Measurements from ENCODE around the gene RBM47. TPM values are rescaled to one million over a fixed set of nuclear protein-coding genes. Genes with fewer than 3 reads are reported as not detected.
A peak's percentile ranks its signal among the peaks of the same experiment; 100 is the strongest.

Gene RBM47
- total and polyA plus RNA-seq, 2 of the 4 experiments (the other 2 are of a cell fraction) = 0.44 to 1.1 TPM

GRCh38 chr4:40586729-40587128, 42.9 kb downstream of the RBM47 start:
- DNase-seq = no peak
- ATAC-seq (ENCODE audit: low read depth) = no peak
- Histone ChIP-seq H4K5ac (ENCODE audit: low read depth, low read length) (no peak overlapping the region), H3K56ac (ENCODE audit: extremely low read depth, insufficient read depth, low read length) (no peak overlapping the region), H3K27me3 (ENCODE audit: control insufficient read depth, insufficient read depth, low read length) (no peaks in the 10 kb centered on the region), H3K14ac (replicated peaks; ENCODE audit: low read depth, low read length) (peak overlapping the region; percentile 43; the same call in 1 of the 2 replicates), H2AFZ (replicated peaks; ENCODE audit: low read length, poor library complexity) (peak overlapping the region; percentile 77), H3K4me2 (ENCODE audit: low read depth, low read length) (no peak overlapping the region), H4K8ac (ENCODE audit: low read depth in 2 of 2, low read length in 2 of 2) (peak overlapping the region in 1 of 2 experiments; percentile 48; a peak in 1 of 4 replicates), H4K91ac (ENCODE audit: insufficient read depth, low read depth, low read length) (no peak overlapping the region; the same call in 1 of the 2 replicates), H2BK120ac (ENCODE audit: low read depth, low read length) (peak overlapping the region; percentile 82; the same call in 1 of the 2 replicates), H3K9me3 (ENCODE audit: control insufficient read depth, insufficient read depth, low read length) (no peaks in the 10 kb centered on the region), H3K27ac (ENCODE audit: insufficient read depth, low read length) (no peak overlapping the region), H3K79me1 (ENCODE audit: low read depth in 1 of 2, low read length in 2 of 2) (no peaks in the 10 kb centered on the region), H3K36me3 (ENCODE audit: control insufficient read depth, insufficient read depth, low read length) (no peaks in the 10 kb centered on the region), H4K20me1 (ENCODE audit: insufficient read depth, low read length) (no peaks in the 10 kb centered on the region), H3K4ac (ENCODE audit: low read depth, low read length) (peak overlapping the region; percentile 29), H2AK5ac (ENCODE audit: low read depth, low read length) (peak overlapping the region; percentile 79), H3K9ac (ENCODE audit: low read depth, low read length) (no peak overlapping the region), H3K4me3 (ENCODE audit: insufficient read depth, low read depth, low read length) (no peak overlapping the region), H3K4me1 (ENCODE audit: control insufficient read depth, insufficient read depth, low read length) (peaks cover 12% of the 10 kb centered on the region), H3K18ac (ENCODE audit: low read depth, low read length) (peak overlapping the region; percentile 2; the same call in 1 of the 2 replicates), H2BK15ac (ENCODE audit: low read depth, low read length) (peak overlapping the region; percentile 35; the same call in 1 of the 3 replicates), H2AK9ac (replicated peaks; ENCODE audit: low read depth, low read length, poor library complexity) (no peak overlapping the region), H3K9me1 (ENCODE audit: insufficient read depth, low read length) (peaks cover 10% of the 10 kb centered on the region), H2BK5ac (ENCODE audit: low read depth, low read length, poor library complexity, severe bottlenecking) (no peak overlapping the region), H2BK20ac (ENCODE audit: low read depth, low read length) (peak overlapping the region; percentile 76; the same call in 1 of the 2 replicates), H3K23ac (ENCODE audit: low read depth, low read length) (0 out of 2 replicates have a peak overlapping the region, but pooled peaks have one; percentile 13)
- intact Hi-C loops (cut with micrococcal nuclease) = no loop called here
- dilution Hi-C loops (cut with HindIII; ENCODE audit: low sequenced_read_pairs, unreplicated experiment) = no loop called here
- ChIA-PET CTCF (no interaction called here), POLR2A (ENCODE audit: unreplicated experiment) (no interaction called here)
- in situ Hi-C loops (cut with MboI; ENCODE audit: low sequenced_read_pairs) = no loop called here
- WGBS, 2 experiments (ENCODE audit: extremely low coverage in 2 of 2, insufficient read length in 1 of 2) = no CpG with 5 or more reads among the region's 8 CpGs
- BruUV-seq (replicated peaks) = no TSS peak
- no peak for TF ChIP-seq CEBPB (IDR thresholded peaks at IDR 0.05; ENCODE audit: low read depth, low read length)
- no peak for TF ChIP-seq RCOR1 (IDR thresholded peaks at IDR 0.05; ENCODE audit: insufficient replicate concordance, low read length)
- TF ChIP-seq RAD21 (IDR thresholded peaks at IDR 0.05; ENCODE audit: low read length) = no peak
- no peak for TF ChIP-seq SMC3 (IDR thresholded peaks at IDR 0.05; ENCODE audit: low read depth, low read length)
- no peak for TF ChIP-seq CHD1 (IDR thresholded peaks at IDR 0.05; ENCODE audit: low read depth, low read length)
- TF ChIP-seq MAFK (IDR thresholded peaks at IDR 0.05; ENCODE audit: low read depth, low read length) = no peak
- TF ChIP-seq CTCF (conservative IDR thresholded peaks at IDR 0.05; ENCODE audit: low read depth, low read length) = no peak
- no peak for TF ChIP-seq MAZ (IDR thresholded peaks at IDR 0.05; ENCODE audit: borderline replicate concordance, low read depth, low read length)
- TF ChIP-seq MXI1 (IDR thresholded peaks at IDR 0.05; ENCODE audit: borderline replicate concordance, low read depth, low read length) = no peak
- no peak for TF ChIP-seq NFE2L2 (IDR thresholded peaks at IDR 0.05; ENCODE audit: low read depth, low read length)
